GM12878 (cell line): ENCODE data around the gene LTA. TPM values are rescaled to one million over a fixed set of nuclear protein-coding genes. Genes with fewer than 3 reads are reported as not detected.

Source experiments
- BRCA1 ChIP-seq: IDR thresholded peaks from 2 replicates; pipeline ENCODE4 v1.6.1; 2011; ENCODE audit warnings: low read depth, low read length, improper control_type of control experiment
- E4F1 ChIP-seq: fragments of 450-650 bp; IDR thresholded peaks from 2 replicates; pipeline ENCODE4 v1.6.1; 2018; ENCODE audit warnings: borderline replicate concordance, mild to moderate bottlenecking; ENCODE audit not compliant: partially characterized antibody
- KAT2A ChIP-seq: conservative IDR thresholded peaks from 2 replicates; pipeline ENCODE4 v1.6.1; 2011; ENCODE audit warnings: low read depth, low read length; ENCODE audit not compliant: control insufficient read depth
- NBN ChIP-seq: fragments of 450-650 bp; IDR thresholded peaks from 2 replicates; pipeline ENCODE4 v1.6.1; 2016
- NR2C1 ChIP-seq: fragments of 450-650 bp; IDR thresholded peaks from 2 replicates; pipeline ENCODE4 v1.6.1; 2017; ENCODE audit warnings: antibody characterized with exemption, mild to moderate bottlenecking, moderate library complexity
- POLR2AphosphoS2 ChIP-seq: IDR thresholded peaks from 2 replicates; pipeline ENCODE4 v1.6.1; 2011; ENCODE audit warnings: low read depth, mild to moderate bottlenecking, low read length, improper control_type of control experiment, moderate library complexity
- SKIL ChIP-seq: fragments of 450-650 bp; IDR thresholded peaks from 2 replicates; pipeline ENCODE4 v1.6.1; 2017; ENCODE audit warnings: mild to moderate bottlenecking, low read depth, inconsistent platforms; ENCODE audit not compliant: poor library complexity, severe bottlenecking
- polyA plus RNA-seq, 11 experiments: library from polyadenylated mRNA; depleted of rRNA in 4 of 11; unstranded in 6 of 11; stranded (reverse) in 5 of 11; fragments of >200 nt; fragmentation: Nextera tagmentation in 4 of 11; fragmentation: Illumina TruSeq in 1 of 11; extraction: Ambion mirVana in 4 of 11; extraction: Trizol in 1 of 11; gene quantifications; 1 replicate in 1 of 11; 2 replicates in 10 of 11; pipeline versions ENCODE4 v1.2.1 to v1.2.3, GENCODE V29; 2011 to 2016; ENCODE audit warnings: inconsistent platforms in 2 of 11, missing spikeins in 2 of 11, low read depth in 1 of 11
- total RNA-seq, 4 experiments: library from RNA; depleted of rRNA in 3 of 4; stranded (reverse); fragments of >200 nt in 3 of 4; fragmentation: Illumina TruSeq in 1 of 4; extraction: Trizol in 1 of 4; gene quantifications; 2 replicates each; pipeline versions ENCODE4 v1.2.1 to v1.2.3, GENCODE V29; 2013 to 2021
- TF ChIP-seq, protein P1 (sequence below): IDR thresholded peaks from 2 replicates; pipeline ENCODE4 v1.6.1; 2012; ENCODE audit warnings: mild to moderate bottlenecking, low read depth, low read length
- TF ChIP-seq, protein P2 (sequence below): fragments of 450-650 bp; IDR thresholded peaks from 2 replicates; pipeline ENCODE4 v1.6.1; 2017; ENCODE audit warnings: mild to moderate bottlenecking
- TF ChIP-seq, protein P3 (sequence below): fragments of 450-650 bp; IDR thresholded peaks from 2 replicates; pipeline ENCODE4 v1.6.1; 2016; ENCODE audit warnings: mild to moderate bottlenecking
- TF ChIP-seq, protein P4 (sequence below): IDR thresholded peaks from 2 replicates; pipeline ENCODE4 v1.6.1; 2012; ENCODE audit warnings: improper control_type of control experiment, low read depth, low read length; ENCODE audit not compliant: insufficient replicate concordance

Gene LTA
- total and polyA plus RNA-seq, 10 of the 15 experiments (the other 5 are each of a cell fraction or from before 2014, with no cell fraction given) = 27.5 to 100 (median 75.1) TPM

- TF ChIP-seq NBN = peak; percentile 72; the same call in 1 of the 2 replicates
- no peak for TF ChIP-seq KAT2A
- TF ChIP-seq, protein P1, sequence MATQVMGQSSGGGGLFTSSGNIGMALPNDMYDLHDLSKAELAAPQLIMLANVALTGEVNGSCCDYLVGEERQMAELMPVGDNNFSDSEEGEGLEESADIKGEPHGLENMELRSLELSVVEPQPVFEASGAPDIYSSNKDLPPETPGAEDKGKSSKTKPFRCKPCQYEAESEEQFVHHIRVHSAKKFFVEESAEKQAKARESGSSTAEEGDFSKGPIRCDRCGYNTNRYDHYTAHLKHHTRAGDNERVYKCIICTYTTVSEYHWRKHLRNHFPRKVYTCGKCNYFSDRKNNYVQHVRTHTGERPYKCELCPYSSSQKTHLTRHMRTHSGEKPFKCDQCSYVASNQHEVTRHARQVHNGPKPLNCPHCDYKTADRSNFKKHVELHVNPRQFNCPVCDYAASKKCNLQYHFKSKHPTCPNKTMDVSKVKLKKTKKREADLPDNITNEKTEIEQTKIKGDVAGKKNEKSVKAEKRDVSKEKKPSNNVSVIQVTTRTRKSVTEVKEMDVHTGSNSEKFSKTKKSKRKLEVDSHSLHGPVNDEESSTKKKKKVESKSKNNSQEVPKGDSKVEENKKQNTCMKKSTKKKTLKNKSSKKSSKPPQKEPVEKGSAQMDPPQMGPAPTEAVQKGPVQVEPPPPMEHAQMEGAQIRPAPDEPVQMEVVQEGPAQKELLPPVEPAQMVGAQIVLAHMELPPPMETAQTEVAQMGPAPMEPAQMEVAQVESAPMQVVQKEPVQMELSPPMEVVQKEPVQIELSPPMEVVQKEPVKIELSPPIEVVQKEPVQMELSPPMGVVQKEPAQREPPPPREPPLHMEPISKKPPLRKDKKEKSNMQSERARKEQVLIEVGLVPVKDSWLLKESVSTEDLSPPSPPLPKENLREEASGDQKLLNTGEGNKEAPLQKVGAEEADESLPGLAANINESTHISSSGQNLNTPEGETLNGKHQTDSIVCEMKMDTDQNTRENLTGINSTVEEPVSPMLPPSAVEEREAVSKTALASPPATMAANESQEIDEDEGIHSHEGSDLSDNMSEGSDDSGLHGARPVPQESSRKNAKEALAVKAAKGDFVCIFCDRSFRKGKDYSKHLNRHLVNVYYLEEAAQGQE = no peak
- no peak for TF ChIP-seq NR2C1
- TF ChIP-seq E4F1 = no peak
- TF ChIP-seq, protein P2, sequence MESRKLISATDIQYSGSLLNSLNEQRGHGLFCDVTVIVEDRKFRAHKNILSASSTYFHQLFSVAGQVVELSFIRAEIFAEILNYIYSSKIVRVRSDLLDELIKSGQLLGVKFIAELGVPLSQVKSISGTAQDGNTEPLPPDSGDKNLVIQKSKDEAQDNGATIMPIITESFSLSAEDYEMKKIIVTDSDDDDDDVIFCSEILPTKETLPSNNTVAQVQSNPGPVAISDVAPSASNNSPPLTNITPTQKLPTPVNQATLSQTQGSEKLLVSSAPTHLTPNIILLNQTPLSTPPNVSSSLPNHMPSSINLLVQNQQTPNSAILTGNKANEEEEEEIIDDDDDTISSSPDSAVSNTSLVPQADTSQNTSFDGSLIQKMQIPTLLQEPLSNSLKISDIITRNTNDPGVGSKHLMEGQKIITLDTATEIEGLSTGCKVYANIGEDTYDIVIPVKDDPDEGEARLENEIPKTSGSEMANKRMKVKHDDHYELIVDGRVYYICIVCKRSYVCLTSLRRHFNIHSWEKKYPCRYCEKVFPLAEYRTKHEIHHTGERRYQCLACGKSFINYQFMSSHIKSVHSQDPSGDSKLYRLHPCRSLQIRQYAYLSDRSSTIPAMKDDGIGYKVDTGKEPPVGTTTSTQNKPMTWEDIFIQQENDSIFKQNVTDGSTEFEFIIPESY = no peak
- TF ChIP-seq, protein P3, sequence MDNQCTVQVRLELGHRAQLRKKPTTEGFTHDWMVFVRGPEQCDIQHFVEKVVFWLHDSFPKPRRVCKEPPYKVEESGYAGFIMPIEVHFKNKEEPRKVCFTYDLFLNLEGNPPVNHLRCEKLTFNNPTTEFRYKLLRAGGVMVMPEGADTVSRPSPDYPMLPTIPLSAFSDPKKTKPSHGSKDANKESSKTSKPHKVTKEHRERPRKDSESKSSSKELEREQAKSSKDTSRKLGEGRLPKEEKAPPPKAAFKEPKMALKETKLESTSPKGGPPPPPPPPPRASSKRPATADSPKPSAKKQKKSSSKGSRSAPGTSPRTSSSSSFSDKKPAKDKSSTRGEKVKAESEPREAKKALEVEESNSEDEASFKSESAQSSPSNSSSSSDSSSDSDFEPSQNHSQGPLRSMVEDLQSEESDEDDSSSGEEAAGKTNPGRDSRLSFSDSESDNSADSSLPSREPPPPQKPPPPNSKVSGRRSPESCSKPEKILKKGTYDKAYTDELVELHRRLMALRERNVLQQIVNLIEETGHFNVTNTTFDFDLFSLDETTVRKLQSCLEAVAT = no peak
- TF ChIP-seq SKIL = no peak
- TF ChIP-seq, protein P4, sequence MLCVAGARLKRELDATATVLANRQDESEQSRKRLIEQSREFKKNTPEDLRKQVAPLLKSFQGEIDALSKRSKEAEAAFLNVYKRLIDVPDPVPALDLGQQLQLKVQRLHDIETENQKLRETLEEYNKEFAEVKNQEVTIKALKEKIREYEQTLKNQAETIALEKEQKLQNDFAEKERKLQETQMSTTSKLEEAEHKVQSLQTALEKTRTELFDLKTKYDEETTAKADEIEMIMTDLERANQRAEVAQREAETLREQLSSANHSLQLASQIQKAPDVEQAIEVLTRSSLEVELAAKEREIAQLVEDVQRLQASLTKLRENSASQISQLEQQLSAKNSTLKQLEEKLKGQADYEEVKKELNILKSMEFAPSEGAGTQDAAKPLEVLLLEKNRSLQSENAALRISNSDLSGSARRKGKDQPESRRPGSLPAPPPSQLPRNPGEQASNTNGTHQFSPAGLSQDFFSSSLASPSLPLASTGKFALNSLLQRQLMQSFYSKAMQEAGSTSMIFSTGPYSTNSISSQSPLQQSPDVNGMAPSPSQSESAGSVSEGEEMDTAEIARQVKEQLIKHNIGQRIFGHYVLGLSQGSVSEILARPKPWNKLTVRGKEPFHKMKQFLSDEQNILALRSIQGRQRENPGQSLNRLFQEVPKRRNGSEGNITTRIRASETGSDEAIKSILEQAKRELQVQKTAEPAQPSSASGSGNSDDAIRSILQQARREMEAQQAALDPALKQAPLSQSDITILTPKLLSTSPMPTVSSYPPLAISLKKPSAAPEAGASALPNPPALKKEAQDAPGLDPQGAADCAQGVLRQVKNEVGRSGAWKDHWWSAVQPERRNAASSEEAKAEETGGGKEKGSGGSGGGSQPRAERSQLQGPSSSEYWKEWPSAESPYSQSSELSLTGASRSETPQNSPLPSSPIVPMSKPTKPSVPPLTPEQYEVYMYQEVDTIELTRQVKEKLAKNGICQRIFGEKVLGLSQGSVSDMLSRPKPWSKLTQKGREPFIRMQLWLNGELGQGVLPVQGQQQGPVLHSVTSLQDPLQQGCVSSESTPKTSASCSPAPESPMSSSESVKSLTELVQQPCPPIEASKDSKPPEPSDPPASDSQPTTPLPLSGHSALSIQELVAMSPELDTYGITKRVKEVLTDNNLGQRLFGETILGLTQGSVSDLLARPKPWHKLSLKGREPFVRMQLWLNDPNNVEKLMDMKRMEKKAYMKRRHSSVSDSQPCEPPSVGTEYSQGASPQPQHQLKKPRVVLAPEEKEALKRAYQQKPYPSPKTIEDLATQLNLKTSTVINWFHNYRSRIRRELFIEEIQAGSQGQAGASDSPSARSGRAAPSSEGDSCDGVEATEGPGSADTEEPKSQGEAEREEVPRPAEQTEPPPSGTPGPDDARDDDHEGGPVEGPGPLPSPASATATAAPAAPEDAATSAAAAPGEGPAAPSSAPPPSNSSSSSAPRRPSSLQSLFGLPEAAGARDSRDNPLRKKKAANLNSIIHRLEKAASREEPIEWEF = no peak
- TF ChIP-seq BRCA1 = no peak
- TF ChIP-seq POLR2AphosphoS2 = no peak
Observed at GRCh38 chr6:31546339-31546957, 25.6 kb upstream of the LTA start, which contains the start of gene ATP6V1G2 (continued).
